Neuron (in vitro differentiated cells): ENCODE results near the gene CLCNKA.
"Not testable (repeated sequence)": the region's sequence is repeated elsewhere in the genome, so short reads cannot be mapped to it uniquely, and the experiment has no call there.

ENCODE experiments used
- H2AFZ ChIP-seq: one replicate; pipeline ENCODE4 v1.6.1; 2013; ENCODE audit warnings: low read depth, mild to moderate bottlenecking, inconsistent platforms, low read length, moderate library complexity
- H3K27me3 ChIP-seq: one replicate; pipeline ENCODE4 v1.6.1; 2013; ENCODE audit warnings: low read length; ENCODE audit not compliant: insufficient read depth
- H3K36me3 ChIP-seq: one replicate; pipeline ENCODE4 v1.6.1; 2013; ENCODE audit warnings: low read length; ENCODE audit not compliant: insufficient read depth
- H3K4me1 ChIP-seq: one replicate; pipeline ENCODE4 v1.6.1; 2013; ENCODE audit warnings: low read length; ENCODE audit not compliant: insufficient read depth
- H3K4me3 ChIP-seq: 2 replicates; pipeline ENCODE4 v1.5.1; 2013; ENCODE audit warnings: mild to moderate bottlenecking, low read length, moderate library complexity
- H3K9me3 ChIP-seq: one replicate; pipeline ENCODE4 v1.6.1; 2013; ENCODE audit warnings: low read length

The CLCNKA gene

DNA sequence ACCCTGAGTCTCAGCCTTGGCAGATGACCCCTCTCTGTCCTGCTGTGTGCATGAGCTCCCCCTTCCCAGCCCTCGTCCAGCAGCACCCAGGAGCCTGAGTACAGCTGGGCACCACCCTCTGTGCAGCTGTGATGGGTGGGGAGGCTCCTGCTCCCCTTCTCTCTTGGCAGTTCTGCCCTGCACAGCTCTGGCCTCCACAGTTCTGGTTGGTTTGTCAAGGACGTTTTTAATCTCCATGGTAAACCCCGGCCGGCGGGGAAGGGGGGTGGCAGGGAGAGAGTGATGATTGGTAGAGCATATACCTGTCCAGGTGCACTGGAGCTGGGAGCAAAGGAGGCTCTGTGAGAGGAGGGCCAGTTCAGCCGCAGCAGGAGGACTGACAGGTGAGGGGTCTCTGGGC lies at the start of gene CLCNKA:
Gene CLCNKA (plus strand): TSS at position 356 of the 400 bp plus-strand sequence. CDS start 584 bp downstream, outside the sequence.
- Histone ChIP-seq H2AFZ (no peak within 1 kb of the TSS), H3K4me3 (no peak within 1 kb of the TSS), H3K27me3 (peaks cover 69% of the 10 kb centered on the region)

DNA sequence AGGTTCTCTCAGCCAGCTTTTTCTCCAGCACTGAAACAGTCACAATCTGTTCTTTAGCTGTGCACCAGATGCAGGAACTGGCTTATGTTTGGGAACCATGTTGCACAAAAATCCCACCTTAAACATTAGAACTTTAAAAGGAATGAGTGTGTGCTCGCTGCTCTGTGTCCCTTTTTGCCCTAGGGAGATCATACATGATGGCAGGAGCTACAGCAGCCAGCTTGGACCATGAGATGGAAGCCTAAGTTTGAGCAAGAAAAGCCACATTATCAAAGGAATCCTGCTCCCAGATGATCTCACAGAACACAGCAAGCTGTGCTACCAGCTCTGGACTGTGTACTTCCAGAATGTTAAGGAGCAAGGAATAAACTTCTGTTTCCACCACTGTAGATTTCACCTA lies 49.4 kb upstream of the CLCNKA start:
- no peak overlapping the region for H2AFZ ChIP-seq
- peaks cover 16% of the 10 kb centered on the region for H3K9me3 ChIP-seq
- H3K27me3 ChIP-seq = no peaks in the 10 kb centered on the region
- no peak overlapping the region for H3K4me3 ChIP-seq
- H3K36me3 ChIP-seq = peaks cover 46% of the 10 kb centered on the region
- H3K4me1 ChIP-seq = peaks cover 14% of the 10 kb centered on the region

More for the DNA sequence above, at the start of gene CLCNKA:
- peaks cover 12% of the 10 kb centered on the region for H3K4me1 ChIP-seq
- no peaks in the 10 kb centered on the region for H3K9me3 ChIP-seq
- no peaks in the 10 kb centered on the region for H3K36me3 ChIP-seq

DNA sequence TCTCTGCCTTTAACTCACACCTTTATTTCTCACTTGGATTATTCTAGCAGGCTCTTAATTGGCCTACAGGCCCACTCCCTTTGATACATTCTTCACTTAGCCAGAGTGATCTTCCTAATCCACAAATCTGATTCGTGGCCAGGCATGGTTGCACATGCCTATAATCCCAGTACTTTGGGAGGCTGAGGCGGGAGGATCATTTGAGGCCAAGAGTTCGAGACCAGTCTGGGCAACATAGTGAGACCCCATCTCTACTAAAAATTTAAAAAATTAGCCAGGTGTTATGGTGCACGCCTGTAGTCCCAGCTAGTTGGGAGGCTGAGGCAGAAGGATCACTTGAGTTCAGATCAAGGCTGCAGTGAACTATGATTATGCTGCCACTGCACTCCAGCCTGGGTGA lies 48.1 kb upstream of the CLCNKA start:
- H3K4me3 ChIP-seq = no peak overlapping the region
- no peak overlapping the region for H2AFZ ChIP-seq
- peaks cover 13% of the 10 kb centered on the region for H3K9me3 ChIP-seq
- peaks cover 14% of the 10 kb centered on the region for H3K4me1 ChIP-seq
- H3K27me3 ChIP-seq = no peaks in the 10 kb centered on the region
- peaks cover 34% of the 10 kb centered on the region for H3K36me3 ChIP-seq

DNA sequence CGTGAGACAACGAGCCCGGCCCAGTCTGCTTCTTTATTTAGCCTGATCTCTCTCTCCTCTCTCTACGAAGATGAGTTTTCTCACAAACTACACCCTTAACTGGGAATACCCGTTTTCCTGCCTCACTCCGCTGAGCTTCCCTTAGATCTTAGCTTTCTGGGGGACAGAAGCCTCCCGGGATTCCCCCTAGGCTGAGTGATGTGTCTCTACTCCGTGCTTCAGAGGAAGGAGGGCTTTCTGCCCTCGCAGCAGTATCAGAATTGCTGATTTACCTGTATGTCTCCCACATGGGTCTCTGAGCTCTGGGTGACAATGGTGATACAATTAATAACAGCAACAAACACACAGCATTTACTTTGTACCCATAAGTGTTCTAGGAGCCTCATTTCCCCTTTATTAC lies 47.0 kb upstream of the CLCNKA start:
- Histone ChIP-seq H3K4me1 (peaks cover 14% of the 10 kb centered on the region), H3K4me3 (peak overlapping the region; percentile 89), H3K36me3 (peaks cover 24% of the 10 kb centered on the region), H3K9me3 (peaks cover 4% of the 10 kb centered on the region), H3K27me3 (no peaks in the 10 kb centered on the region), H2AFZ (peak overlapping the region; percentile 93)

DNA sequence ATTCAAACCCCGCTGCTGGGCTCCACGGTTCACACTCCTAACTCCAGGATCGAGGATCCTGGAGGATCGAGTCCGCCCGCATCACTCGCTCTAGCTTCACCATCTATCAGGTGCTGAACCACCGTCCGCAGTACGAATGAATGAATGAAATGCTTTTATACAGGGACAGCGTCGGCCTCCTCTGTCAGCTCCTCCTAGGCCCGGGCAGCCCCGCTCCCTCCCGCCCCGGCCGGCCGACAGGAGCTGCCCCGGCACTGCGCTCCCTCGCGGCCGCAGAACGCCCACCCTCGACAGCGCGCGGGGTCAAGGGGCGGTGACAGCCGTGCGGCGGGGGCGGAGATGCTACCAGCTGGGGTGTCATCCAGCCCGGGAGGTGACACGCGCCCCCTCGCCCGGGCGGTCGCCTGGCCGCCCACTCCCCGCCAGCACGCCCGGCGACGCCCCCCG lies 46.5 kb upstream of the CLCNKA start:
- H2AFZ ChIP-seq = peak overlapping the region; percentile 93
- peak overlapping the region; percentile 89 for H3K4me3 ChIP-seq
- H3K4me1 ChIP-seq = peaks cover 14% of the 10 kb centered on the region
- H3K36me3 ChIP-seq = peaks cover 21% of the 10 kb centered on the region
- H3K27me3 ChIP-seq = no peaks in the 10 kb centered on the region
- peaks cover 4% of the 10 kb centered on the region for H3K9me3 ChIP-seq

DNA sequence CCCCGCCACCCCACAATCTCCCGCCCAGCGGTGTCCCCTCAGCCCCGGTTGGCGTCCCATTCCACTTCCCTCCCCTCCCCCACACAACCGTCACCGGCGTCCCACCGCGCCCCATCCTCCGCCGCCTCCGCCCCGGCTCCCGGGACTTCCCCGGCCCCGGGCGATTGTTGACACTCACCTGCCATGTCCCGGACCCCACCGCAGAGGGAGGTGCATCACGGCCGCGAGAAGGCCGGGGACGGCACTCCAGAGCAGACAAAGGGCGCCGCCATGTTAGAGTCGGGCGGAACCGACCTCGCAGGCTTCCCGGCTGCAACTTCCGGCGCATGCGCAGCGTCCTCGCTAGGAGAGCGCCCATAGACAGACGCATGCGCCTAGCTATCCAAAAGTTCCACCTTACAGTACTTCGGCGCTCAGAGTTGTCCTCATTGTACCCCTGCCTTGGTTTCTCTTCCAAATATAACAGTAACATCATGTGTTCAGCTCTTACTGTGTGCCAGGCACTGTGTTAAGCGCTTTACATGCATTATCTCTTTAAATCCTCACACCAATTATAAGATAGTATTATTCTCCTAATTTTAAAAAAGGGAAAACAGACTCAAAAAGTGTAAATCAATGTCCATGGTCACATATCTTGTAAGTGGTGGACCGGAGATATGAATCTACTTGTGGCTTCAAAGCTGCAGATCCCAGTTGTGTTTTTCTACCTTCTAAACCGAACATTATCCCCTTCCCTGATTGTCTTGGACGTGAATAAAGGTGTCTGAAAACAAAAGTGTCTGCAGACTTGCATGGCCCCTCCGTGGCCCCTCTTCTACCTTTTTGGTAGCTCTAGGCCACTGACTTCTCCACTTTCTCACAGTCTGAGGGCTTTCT lies 45.8 kb upstream of the CLCNKA start, which contains the start of gene ZBTB17:
Gene ZBTB17 (minus strand): TSS at position 297 of the 876 bp plus-strand sequence. CDS start 27,606 bp downstream, outside the sequence.
- Histone ChIP-seq H3K27me3 (no peaks in the 10 kb centered on the region), H3K9me3 (peaks cover 4% of the 10 kb centered on the region), H3K36me3 (peaks cover 18% of the 10 kb centered on the region), H3K4me3 (peak within 1 kb of the TSS; percentile 89), H2AFZ (peak within 1 kb of the TSS; percentile 93), H3K4me1 (peaks cover 14% of the 10 kb centered on the region)

GRCh38 chr1:15977947-15978346 lies 43.9 kb upstream of the CLCNKA start:
- not testable (repeated sequence) for H2AFZ ChIP-seq, H3K36me3 ChIP-seq, H3K4me3 ChIP-seq, H3K9me3 ChIP-seq, H3K27me3 ChIP-seq
- H3K4me1 ChIP-seq = peaks cover 14% of the 10 kb centered on the region

DNA sequence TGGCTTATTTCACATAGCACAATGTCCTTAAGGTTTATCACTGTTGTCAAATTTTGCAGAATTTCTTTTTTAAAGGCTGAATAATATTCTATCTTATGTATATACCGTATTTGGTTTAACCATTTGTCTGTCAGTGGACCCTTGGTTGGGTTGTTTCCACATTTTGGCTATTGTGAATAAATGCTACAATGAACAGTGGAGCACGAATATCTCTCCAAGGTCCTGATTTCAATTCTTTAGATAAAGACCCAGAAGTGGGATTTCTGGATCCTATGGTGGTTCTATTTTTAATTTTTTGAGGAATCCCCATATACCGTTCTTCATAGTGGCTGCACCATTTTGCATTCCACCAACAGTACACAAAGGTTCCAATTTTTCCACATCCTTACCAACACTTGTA lies 40.2 kb upstream of the CLCNKA start:
- Histone ChIP-seq H3K4me1 (peaks cover under 1% of the 10 kb centered on the region), H3K4me3 (no peak overlapping the region), H3K27me3 (peaks cover 2% of the 10 kb centered on the region), H3K9me3 (no peaks in the 10 kb centered on the region), H2AFZ (no peak overlapping the region), H3K36me3 (no peaks in the 10 kb centered on the region)

GRCh38 chr1:15983275-15983674 lies 38.6 kb upstream of the CLCNKA start:
- Histone ChIP-seq H3K27me3 (peaks cover 2% of the 10 kb centered on the region), H3K36me3 (no peaks in the 10 kb centered on the region), H3K4me3 (no peak overlapping the region), H2AFZ (no peak overlapping the region), H3K9me3 (no peaks in the 10 kb centered on the region), H3K4me1 (no peaks in the 10 kb centered on the region)

DNA sequence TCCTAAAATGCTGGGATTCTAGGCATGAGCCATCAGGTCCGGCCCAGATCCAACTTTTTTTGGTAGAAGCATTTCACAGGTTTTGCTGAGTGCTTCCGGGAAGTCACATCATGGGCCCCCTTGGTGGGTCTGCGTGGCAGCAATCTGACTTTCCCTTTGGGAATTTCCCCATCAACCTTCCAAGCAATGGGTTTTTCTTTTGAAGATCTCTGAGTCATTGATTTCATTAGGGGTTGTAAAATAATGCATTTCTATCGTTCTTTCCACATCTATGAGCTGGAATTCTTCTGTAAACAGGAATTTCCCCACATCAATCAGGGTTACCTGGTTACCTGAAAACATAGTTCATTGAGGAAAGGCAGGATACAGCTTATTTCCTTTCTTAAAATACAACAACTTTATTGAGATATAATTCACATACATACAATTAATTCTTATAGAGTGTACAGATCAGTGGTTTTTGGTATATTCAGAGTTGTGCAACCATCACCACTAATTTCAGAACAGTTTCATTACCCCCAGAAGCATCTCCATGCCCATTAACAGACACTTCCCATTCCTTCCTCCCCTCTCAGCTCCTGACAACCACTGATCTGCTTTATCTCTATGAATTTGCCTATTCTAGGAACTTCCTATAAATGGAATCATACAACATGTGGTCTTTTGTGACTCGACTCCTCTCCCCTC lies 36.1 kb upstream of the CLCNKA start:
- no peak overlapping the region for H3K4me3 ChIP-seq
- no peaks in the 10 kb centered on the region for H3K9me3 ChIP-seq
- no peaks in the 10 kb centered on the region for H3K4me1 ChIP-seq
- no peaks in the 10 kb centered on the region for H3K36me3 ChIP-seq
- peaks cover 2% of the 10 kb centered on the region for H3K27me3 ChIP-seq
- H2AFZ ChIP-seq = no peak overlapping the region

DNA sequence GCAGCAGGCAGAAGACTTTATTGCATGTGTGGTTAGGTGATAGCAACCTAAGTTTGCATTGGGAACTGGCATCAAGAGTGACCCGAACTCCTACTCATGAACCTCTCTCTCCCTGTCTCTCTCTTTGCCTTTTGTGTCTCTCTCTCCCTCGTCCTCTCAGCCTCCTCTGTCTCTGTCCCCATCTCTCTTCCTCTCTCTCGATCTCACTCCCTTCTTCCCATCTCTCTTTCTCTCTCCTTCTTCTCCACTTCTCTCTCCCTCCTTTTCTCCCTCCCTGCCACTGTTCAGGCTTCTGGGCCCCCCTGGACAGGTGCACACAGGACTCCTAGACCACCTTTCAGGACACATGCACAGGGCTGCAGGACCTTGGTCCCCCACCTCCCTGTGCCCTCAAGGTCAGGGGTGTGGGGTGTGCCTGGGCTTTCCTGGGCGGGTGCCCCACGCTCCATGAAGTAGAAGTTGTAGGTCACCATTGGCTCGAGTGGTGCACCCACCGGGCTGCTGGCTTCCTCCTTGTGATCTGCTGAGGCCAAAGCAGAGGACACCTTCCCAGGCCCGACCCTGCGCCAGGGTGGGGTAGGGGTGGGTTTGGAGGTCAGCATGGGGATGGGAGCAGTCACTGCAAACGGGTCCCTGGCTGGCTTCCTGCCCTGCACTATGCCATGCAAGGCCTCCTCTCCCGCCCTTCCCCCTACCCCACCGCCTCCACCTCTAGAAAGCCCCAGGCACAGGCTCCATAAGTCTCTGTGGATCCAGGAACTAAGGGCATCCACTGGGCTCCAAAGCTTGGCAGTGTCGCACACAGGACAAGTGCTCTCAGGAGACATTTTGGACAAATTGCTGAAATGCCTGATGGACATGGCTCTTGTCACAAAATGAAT lies 32.7 kb upstream of the CLCNKA start:
- Histone ChIP-seq H3K36me3 (no peaks in the 10 kb centered on the region), H3K4me1 (no peaks in the 10 kb centered on the region), H3K9me3 (no peaks in the 10 kb centered on the region), H3K4me3 (no peak overlapping the region), H2AFZ (no peak overlapping the region), H3K27me3 (peaks cover 2% of the 10 kb centered on the region)

DNA sequence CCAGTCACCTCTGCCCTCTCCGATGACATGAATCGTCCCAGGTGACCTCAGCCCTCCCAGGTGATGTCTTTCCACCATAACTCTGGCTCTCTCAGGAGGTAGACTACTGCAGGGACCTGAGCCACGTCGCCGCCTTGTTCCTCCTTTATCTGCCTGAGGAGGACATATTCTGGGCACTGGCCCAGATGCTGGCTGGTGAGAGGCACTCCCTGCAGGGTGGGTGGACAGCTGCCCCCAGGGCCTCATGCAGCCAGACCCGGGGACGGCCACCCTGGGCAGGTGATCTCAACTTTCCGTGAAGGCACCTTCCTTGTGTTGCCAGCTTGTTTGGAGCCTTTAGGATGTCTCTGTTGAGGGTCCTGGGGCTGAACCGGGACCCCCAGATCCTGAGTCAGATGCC lies 32.1 kb upstream of the CLCNKA start:
- Histone ChIP-seq H3K4me3 (no peak overlapping the region), H3K27me3 (peaks cover 2% of the 10 kb centered on the region)

More for the DNA sequence above, 32.1 kb upstream of the CLCNKA start:
- Histone ChIP-seq H3K36me3 (no peaks in the 10 kb centered on the region), H3K9me3 (no peaks in the 10 kb centered on the region), H3K4me1 (no peaks in the 10 kb centered on the region), H2AFZ (no peak overlapping the region)
